GM19395 (cell line): ENCODE data around the gene CIB2.
A peak's percentile ranks its signal among the peaks of the same experiment; 100 is the strongest.

ENCODE experiments used
- ATAC-seq: cut with Tn5 transposase; IDR thresholded peaks from one replicate; pipeline ENCODE4 v1.9.1; 2021; ENCODE audit warnings: mild to moderate bottlenecking, moderate library complexity; ENCODE audit not compliant: unreplicated experiment

CIB2 gene

GRCh38 chr15:78149805-78150751 lies 18.8 kb upstream of the CIB2 start:
- ATAC-seq = peak; percentile 43

- peak; percentile 83 for ATAC-seq
These were observed 18.0 kb upstream of the CIB2 start, which contains the start of gene IDH3A for GRCh38 chr15:78149068-78149804. IDH3A (plus strand) TSS chr15:78149362; CDS start chr15:78149404, 42 bp downstream.

GRCh38 chr15:78148392-78149067 lies 17.3 kb upstream of the CIB2 start:
- peak; percentile 13 for ATAC-seq

- no peak for ATAC-seq
These were observed 16.3 kb upstream of the CIB2 start for GRCh38 chr15:78147566-78147965.

- ATAC-seq = no peak
These were observed 15.3 kb upstream of the CIB2 start for GRCh38 chr15:78146425-78147154.

- ATAC-seq = no peak
These were observed 11.1 kb upstream of the CIB2 start for GRCh38 chr15:78142332-78142731.

GRCh38 chr15:78140292-78140691 lies 9.0 kb upstream of the CIB2 start:
- no peak for ATAC-seq

- no peak for ATAC-seq
These were observed 8.3 kb upstream of the CIB2 start for GRCh38 chr15:78139578-78139977.

- ATAC-seq = no peak
These were observed 2.6 kb upstream of the CIB2 start for GRCh38 chr15:78133801-78134200.

- ATAC-seq = peak; percentile 32
These were observed 565 bp downstream of the CIB2 start for GRCh38 chr15:78130466-78131294.

- no peak for ATAC-seq
These were observed 1.4 kb downstream of the CIB2 start for GRCh38 chr15:78129751-78130287.

GRCh38 chr15:78129077-78129750 lies 2.0 kb downstream of the CIB2 start:
- no peak for ATAC-seq

- no peak for ATAC-seq
These were observed 3.4 kb downstream of the CIB2 start for GRCh38 chr15:78127882-78128281.

- no peak for ATAC-seq
These were observed 6.0 kb downstream of the CIB2 start for GRCh38 chr15:78125267-78125666.

GRCh38 chr15:78120523-78120922 lies 10.7 kb downstream of the CIB2 start:
- no peak for ATAC-seq

- ATAC-seq = no peak
These were observed 18.7 kb downstream of the CIB2 start for GRCh38 chr15:78112551-78112950.

- no peak for ATAC-seq
These were observed 19.5 kb downstream of the CIB2 start for GRCh38 chr15:78111788-78112187.

GRCh38 chr15:78110916-78111475 lies 20.2 kb downstream of the CIB2 start:
- ATAC-seq = no peak

GRCh38 chr15:78110096-78110495 lies 21.1 kb downstream of the CIB2 start:
- ATAC-seq = no peak
